HG03571 (cell line): ENCODE measurements around the gene USP46.
A peak's percentile ranks its signal among the peaks of the same experiment; 100 is the strongest.

Experiments used
- ATAC-seq: cut with Tn5 transposase; IDR thresholded peaks from one replicate; pipeline ENCODE4 v1.9.1; 2021; ENCODE audit not compliant: unreplicated experiment

Gene USP46

DNA sequence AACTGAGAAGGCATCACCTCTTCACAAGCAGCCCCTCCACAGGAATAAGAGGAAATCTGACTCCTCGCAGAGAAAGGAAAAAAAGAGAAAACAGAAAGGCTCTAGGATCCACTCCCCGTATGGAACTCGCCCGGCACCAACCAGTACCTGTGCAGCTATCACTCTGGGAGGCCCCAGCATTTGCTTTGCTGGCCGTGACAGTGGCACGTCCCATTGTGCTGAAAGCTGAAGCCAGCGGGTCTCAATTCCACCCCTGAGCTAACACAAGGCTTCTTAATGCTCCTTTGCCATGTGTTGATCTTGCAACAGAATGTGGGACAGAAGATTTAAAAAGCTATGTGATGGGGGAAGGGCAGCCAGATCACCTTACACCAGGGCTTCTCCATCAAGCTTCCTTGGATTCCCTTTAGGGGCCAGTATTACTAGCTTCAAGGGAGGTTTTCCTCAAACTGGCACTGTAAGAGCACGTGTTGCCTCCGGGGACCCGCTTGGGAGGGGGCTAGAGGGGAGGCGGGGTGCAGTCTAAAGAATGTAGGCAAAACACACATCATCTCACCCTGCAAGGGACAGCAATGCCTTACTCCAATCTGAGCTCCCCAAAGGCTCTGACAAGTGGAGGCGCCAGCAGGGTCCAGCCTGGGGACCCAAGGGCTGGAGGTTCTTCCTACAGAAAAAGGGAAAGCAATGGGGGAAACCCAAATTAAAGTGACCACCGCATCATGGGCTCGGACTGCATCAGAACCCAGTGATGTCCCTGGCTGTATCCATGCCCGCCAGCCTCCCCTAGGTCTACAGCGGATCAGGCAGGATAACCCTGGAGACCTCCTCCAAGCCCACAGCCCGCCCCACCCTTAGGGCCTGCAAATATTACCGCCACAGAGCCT lies 1.2 kb downstream of the USP46 start:
- no peak for ATAC-seq

DNA sequence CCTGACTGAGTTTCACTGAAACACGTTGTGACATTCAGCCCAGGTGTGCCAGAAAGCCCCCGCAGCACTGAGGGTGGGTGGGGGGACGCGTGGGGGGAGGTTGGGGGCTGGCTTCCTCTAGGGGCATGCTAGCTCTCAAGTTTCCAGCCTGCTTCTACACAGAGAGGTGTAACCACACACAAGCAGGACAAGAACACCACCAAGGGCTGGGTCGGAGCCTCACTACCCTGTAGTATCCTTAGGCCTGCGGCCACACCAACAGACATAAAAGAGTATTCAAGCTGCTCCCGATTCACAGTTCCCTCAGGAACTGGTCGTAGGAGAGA lies 1.8 kb downstream of the USP46 start:
- no peak for ATAC-seq

DNA sequence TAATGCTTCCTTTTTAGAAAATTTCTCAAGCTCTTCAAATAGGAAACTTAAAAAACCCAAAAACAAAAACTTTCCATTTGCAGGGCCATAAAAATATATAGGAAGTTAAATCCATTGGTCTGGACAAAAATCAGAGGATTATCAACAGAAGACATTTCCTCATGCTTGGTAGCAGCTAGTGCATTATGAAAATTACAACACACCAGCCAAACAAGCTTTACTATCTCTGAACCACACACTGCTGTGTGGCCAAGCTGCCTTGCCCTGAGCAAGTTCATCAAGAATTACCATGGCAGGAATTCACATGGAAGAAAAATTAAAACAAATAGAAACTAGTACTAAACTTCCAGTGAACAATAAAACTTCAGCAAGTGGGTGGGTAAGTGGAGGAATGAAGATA lies 3.6 kb downstream of the USP46 start:
- ATAC-seq, result no peak

DNA sequence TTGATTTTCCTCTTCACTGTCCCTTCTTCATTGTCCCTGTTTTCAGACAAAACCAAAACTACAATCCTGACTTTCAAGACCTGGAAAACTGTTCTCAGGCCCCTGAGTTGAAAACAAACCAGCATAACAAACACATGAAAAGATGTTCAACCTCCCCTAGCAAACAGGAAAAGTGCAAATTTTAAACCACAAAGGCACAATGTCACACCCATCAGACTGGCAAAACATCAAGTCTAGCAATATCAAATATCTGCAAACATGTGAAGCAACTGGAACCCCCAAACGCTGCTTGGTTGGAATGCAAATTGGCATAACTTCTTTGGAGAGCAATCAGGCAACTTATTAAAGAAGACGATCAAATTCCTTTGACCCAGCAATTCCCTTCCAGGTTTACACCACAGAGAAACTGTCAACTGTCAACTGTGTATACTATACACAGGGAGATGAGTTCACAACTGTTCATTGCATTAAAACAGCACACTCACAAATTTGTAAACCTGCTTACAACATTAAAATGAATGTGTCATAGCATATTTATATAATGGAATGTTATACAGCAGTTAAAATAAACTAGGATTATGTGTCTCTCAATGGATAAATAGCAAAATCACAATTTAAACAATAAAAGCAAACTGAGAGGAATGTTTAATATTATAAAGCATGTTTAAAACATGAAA lies 7.0 kb downstream of the USP46 start:
- ATAC-seq, result no peak

DNA sequence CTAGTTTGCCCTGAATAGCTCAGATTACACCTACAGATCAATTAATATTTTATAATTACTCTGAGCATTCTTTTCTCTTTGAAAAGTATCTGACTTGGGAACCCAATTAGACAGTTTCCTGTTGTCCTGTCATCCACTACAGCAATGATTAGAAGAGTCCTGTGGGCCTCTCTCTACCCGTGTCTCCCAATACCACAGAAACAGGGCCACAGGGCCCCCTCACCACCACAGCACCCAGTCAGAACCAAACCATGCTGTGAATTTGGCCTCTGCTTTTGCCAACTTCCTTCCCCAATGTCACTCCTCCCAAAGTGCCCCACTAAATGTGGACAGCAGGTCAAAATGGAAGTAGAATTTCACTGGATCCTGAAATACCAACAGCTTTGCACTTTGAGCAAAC lies 10.3 kb downstream of the USP46 start:
- ATAC-seq, result no peak

DNA sequence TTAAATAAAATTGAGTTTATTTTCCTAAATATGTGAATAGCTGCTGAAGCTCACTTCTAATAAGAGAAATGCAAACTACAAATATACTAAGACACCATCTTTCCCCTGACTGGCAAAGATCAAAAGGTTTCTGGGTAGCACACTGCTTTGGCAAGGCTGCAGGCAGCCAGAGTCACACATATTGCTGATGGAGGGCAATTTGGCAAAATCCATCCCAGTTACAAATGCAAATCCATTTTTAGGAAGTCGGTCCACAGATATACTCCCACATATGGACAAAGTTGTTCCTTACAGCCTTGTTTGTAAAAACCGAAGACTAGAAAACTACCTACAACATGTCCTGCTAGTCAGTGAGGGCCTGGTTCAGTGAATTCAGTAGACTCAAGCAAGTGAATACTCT lies 12.4 kb downstream of the USP46 start:
- ATAC-seq, result no peak

DNA sequence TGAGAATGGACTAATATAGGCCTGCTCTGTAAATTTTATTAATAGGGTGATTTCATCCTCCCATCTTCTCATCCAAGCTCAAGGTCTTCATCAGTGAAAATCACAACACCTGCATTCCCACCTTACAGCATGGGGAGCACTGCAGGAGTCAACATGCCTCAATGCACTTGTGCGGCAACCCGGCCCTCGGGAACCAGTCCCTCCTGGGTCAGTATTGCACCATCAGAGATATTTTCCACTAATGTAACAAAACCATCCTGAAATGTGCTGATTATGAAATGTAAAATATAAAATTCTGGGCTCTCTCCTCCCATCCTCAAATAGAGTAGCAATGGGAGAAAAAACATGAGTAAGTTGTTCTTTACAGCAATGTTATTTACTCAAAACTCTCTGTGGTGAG lies 13.0 kb downstream of the USP46 start:
- ATAC-seq, result no peak

DNA sequence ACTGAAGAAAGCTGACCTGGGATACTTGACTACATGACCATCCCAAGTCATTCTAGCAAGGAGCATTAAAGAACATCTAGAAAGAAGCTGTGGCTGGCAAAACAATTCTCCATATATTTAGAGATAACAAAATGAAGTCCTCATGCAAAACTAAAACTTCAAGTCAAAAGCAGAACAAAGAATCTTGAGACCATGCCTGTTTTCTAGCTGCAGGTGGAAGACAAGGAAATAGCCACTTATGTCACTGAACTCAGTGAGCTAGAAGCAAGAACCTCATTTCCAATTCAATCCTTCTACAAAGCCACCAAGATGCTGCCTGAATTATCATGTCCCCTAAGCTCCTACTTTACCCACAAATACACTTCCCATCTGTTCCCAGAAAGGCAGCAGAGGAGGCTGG lies 13.8 kb downstream of the USP46 start:
- ATAC-seq, result no peak

DNA sequence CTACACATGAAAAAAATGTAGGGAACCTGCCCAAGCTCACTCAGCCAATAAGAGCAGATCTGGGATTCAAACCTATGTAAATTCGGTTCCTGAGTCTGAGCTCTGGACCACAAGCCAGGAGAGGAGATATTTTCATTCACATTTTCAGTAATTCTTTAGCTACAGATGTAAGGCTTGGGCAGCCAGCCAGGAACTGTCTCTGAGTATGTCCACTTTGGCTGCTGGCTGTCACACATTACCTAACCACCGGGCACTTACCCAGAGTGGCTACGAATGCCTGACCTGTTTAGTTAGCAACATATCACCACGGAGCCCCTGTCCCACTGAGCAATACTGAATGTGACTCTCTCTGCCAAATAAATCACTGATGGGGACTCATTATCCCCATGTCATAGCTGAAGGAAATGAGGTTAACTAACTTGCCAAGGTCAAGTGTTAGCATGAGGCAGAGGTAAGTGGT lies 15.3 kb downstream of the USP46 start:
- ATAC-seq, result peak; percentile 35

DNA sequence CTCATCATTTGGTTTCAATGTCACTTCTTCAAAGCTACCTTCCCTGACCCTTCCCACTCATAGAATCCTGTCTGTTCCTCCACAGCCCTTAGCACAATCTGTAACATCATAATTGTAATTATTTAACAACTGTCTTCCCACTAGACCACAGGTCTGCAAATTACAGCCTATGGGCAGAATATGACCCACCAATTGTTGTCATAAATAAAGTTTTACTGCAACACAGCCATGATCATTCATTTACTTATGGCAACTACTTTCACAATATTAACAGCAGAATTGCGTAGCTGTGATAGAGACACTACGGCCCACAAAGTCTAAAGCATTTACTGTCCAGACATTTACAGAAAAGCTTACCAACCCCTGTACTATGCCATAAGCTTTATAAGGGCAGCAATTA lies 15.9 kb downstream of the USP46 start:
- no peak for ATAC-seq

DNA sequence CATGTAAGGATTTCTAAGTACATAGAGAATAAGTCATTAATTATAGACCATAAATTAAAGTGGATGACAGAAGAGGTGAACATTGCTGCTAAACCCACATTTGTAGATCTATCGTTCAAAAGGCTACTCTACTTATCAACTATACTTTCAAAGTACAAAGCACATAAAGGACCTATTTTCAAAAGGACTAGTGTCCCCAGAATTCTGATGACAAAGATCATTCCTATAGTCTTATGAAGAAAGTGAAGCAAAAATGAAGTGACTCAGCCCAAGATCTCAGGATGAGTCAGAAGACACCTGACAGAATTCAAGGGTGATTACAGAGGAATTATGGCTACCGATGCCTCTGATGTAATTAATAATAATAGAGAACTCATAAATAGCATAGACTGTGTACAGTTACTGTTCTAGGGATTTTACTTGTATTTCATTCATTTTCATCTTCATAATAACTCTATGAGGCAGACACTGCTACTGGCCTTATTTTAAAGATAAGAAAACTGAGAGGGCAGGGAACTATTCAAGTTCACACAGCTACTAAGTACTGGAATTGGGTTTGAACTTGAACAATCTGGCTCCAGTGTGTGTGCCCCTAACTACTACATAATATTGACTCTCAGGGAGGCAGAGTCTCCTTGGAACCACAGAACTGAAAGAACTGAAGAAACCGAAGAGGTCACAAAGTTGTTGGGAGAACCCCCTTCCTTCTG lies 17.1 kb downstream of the USP46 start:
- peak; percentile 81 for ATAC-seq

DNA sequence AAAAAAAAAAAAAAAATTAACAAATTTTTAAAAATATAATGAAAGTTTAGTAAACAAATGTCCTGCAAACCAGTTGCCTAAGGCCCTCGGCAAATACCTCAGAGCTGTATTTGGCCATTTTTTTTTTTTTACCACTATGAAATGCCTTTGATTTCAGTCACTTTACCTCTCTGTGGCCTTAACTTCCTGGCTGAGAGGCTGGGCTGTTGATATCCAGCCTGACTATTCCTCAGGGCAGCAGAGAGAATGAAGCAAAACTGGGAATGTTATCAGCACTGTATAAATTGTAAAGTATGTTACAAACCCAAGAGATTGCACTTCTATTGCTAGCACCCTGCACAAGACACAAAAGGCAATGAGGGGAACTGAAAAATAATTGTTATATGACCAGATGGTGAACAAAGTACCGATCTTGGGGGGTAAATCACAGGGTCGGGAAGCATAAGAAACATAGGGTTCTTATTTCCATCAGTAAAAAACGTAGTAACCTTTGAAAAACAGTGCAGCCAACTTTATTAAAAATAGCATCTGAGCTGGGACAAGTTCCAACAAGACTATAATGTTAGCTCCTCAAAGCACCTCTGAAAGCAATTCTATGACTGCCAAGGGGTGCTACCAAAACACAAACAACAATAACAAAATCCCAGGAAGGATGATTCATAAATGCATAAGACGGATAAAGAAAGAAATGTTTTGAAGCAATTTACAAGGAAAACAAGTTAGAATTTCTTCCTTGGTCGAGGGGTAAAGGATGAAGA lies 18.1 kb downstream of the USP46 start:
- ATAC-seq, result no peak

DNA sequence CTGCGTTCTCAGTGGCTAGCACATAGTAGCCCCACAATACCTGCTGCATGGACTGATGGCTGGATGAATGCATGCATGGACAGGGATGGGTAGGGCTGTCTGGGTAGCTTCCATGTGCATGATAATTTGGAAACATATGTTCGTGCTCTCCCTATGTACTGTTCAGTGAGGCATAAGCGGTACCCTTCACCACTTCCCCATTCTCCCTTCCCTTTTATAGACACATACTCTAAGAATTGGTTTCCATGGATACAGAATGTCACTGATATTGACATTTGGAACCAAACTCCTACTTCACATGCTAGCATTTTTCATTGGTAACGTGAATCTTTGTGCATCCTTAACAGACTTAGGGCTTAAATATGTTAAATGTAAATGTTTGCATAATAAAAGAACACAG lies 20.4 kb downstream of the USP46 start:
- ATAC-seq, result peak; percentile 49

DNA sequence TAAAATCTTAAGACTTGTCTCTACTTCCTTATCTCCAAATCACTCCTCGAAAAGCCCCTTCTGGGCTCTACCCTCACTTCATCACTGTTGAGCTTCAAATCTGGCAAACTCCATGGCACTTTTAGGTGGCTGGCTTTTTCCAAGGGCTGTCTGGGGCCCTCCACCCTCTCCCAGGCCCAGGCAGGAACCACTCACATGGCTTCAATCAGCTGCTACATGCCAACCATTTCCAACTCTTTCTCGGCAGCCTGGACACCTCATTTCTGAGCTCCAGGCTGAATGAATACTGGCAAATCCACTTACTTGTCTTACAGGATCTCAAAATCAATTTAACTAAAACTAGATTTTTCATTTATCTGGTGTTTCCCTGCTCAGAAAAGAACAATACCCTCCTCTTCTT lies 22.0 kb downstream of the USP46 start:
- no peak for ATAC-seq

DNA sequence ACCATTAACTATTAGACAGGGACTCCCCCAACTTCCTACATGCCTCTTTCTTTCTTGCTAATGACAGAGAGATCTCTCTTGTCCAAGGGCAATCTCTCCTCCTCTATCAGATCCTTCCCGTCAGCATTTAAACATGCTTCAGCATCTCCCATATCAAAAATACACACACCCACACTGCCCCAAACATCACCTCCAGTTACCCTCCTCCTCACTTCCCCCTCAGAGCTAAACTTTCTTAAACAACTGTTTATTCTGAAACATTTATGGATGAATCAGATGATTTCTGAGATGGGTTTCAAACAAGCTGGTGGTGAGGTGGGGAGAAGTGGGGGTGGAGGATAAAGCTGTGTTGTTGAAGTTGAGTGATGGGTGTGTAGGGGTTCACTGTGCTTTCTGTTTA lies 23.5 kb downstream of the USP46 start:
- ATAC-seq, result no peak

DNA sequence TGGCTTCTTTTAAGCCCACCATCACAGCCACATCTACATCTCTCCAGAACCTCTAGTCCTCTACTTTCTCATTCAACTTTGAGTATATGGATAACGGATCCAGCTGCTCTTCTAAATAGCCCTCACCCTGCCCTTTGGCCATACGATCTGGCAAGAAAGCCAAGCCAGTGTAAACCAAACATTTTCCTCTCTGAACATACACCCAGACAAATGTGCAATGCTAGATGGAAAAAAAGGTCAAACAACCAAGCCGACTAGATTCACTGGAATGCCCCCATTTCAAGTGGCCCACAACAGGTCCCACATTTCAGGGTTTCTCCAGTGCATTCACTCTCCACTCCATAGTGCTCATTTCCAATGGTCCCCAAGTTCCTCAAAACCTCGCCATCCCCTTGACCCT lies 24.0 kb downstream of the USP46 start:
- no peak for ATAC-seq

DNA sequence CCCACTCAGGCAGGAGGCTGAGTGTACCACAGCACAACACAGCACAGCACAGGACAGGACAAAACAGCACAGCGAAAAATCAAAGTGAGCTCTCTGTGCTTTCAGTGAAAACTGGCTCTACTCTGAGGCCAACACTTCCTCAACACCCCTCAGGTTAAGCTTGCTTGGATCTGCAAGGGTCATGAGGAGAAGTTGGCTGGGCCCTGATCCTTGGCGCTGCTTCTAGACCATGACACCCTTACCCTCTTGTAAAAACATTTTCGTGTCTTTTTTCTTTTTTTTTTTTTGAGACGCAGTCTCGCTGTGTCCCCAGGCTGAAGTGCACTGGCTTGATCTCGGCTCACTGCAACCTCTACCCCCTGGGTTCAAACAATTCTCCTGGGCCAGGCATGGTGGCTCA lies 25.3 kb downstream of the USP46 start:
- ATAC-seq, result no peak

DNA sequence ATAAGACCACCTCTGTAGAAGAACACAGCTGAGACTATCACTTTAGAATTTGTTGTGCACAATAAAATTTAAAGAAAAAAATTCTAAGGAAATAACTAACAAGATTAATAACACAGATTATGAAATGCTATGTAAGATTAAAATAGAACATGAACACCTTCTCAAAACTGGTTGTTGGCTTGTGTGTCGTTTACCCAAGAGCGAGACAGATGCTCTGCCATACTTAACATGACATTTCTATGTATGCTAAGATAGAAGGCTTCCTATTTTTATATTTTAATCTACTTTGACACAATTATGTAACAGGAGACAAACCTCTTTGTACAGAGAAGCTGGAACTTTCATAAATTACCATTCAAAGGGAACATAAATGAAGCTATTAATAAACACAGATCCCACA lies 30.1 kb downstream of the USP46 start:
- no peak for ATAC-seq

DNA sequence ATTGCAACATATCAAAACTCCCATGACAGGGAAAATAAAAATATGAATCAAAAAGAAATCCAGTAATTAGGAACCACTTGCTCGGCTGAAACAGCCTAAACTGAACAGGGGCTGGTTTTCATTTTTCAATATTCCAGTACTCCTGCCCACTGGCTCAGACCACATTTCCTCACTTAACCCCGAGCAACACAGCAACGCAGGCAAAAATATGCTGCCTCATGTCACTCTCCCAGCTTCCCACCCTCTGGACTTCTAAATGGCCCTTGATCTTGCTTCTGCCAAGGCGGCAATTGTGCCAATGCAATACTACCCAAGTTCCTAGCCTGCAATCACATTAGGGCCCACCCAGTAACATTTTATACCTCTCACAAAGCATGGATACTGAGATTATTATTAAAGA lies 30.6 kb downstream of the USP46 start:
- ATAC-seq, result no peak

DNA sequence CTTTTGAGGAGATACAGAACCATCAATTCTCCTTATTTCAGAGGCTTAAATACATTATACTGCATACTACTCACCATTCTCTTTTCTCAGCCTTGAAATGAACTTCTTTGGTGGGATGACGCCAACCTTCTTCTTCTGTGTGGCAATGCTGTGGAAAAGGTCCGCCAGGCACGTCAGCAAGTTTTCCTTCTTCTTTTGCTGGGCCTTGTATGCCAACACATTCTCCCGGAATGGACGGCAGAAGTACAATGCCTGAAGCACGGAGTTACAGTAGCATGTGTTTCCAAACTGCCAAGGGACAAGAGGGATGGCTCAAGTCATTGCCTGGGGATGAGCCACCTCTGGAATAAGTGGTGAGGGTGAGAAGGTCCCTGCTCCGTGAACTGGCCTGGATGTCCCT lies 31.2 kb downstream of the USP46 start:
- no peak for ATAC-seq

DNA sequence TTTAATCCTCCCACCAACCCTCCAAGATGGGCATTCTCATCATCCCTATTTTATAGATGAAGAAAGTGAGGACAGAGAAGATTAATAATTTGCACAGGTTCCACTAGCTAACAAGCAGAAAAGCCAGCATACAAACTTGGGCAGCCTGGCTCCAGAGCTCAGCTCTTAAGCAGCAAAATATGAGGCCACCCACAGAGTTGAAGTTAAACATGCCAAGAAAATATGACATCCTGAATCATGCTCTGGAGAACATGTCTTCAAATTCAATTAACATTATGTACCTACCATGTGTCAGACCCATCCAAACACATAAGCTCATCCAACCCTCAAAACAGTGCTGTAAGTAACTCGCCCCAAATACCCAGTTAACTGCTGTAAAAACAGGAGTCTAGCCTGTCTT lies 33.9 kb downstream of the USP46 start:
- no peak for ATAC-seq
